Upper lobe of left lung (tissue), 4 donors: ENCODE results near the gene PDE6G.

Experiments
- CTCF ChIP-seq, 6 experiments: fragments of 450-650 bp in 4 of 6; fragments of 200-600 bp in 2 of 6; sonication (generic) in 2 of 6; IDR thresholded peaks; one replicate each; pipeline ENCODE4 v1.5.1; 2016 to 2019; ENCODE audit warnings: antibody characterized with exemption in 6 of 6
- POLR2A ChIP-seq, 4 donors: fragments of 450-650 bp; IDR thresholded peaks; one replicate each; pipeline ENCODE4 v1.5.1; 2016 to 2017; ENCODE audit warnings: antibody characterized with exemption in 4 of 4, mild to moderate bottlenecking in 2 of 4

GRCh38 chr17:81660441-81660840 lies 4.1 kb upstream of the PDE6G start:
- TF ChIP-seq CTCF (IDR thresholded peaks at IDR 0.05) (no peak), POLR2A (IDR thresholded peaks at IDR 0.05) (no peak)
